HepG2 (cell line): Measurements from ENCODE around the gene NLRP12. TPM values are rescaled to one million over a fixed set of nuclear protein-coding genes. Genes with fewer than 3 reads are reported as not detected.

Source experiments
- ATAC-seq: fragments of 200-7000 bp; cut with Tn5 transposase; 3 replicates; pipeline ENCODE4 v1.9.1; 2020; ENCODE audit warnings: mild to moderate bottlenecking, moderate library complexity
- BruUV-seq: library from RNA; stranded (reverse); fragments of 400-500 nt; replicated peaks from 2 replicates; lab custom pipeline; 2021; lab: Mats Ljungman, UMichigan
- CTCF ChIA-PET: fragments of 300-600 bp; formaldehyde crosslinking; extraction: SDS; loops from one replicate; lab custom pipeline; 2021; ENCODE audit warnings: low total read pairs, inconsistent platforms, low intra/inter-chr PET ratio; lab: Yijun Ruan, JAX
- POLR2A ChIA-PET: fragments of 350-600 bp; sonication (Branson Sonifier 250); formaldehyde crosslinking; loops from one replicate; lab custom pipeline; 2020; ENCODE audit warnings: antibody characterized with exemption, inconsistent platforms; lab: Yijun Ruan, JAX
- DNase-seq: peaks from one replicate; pipeline ENCODE4 v3.0.0-alpha.2; 2015; ENCODE audit warnings: low spot score
- FAIRE-seq: peaks from 3 replicates; lab custom pipeline; 2011; peaks lifted over from hg19 to GRCh38; lab: Jason Lieb, UNC
- H2AFZ ChIP-seq: one replicate; pipeline ENCODE4 v1.6.1; 2011; ENCODE audit warnings: low read length, inconsistent platforms
- H3K27ac ChIP-seq: fragments of 300-600 bp; 3 replicates; pipeline ENCODE4 v1.8.0; 2011; ENCODE audit warnings: mixed run types, mild to moderate bottlenecking, mixed read lengths, low read length, inconsistent platforms; ENCODE audit not compliant: insufficient read depth; ENCODE audit errors: extremely low read length
- H3K27me3 ChIP-seq, 2 experiments: fragments of 200-600 bp in 1 of 2; 2 replicates in 1 of 2; 3 replicates in 1 of 2; pipeline versions ENCODE4 v1.6.0 to v1.8.0; 2011; ENCODE audit warnings: low read length in 2 of 2, mild to moderate bottlenecking in 2 of 2, moderate library complexity in 2 of 2, inconsistent platforms in 1 of 2; ENCODE audit not compliant: insufficient read depth in 2 of 2, control insufficient read depth in 1 of 2
- H3K36me3 ChIP-seq, 2 experiments: fragments of 200-600 bp in 1 of 2; replicated peaks in 1 of 2; 2 replicates in 1 of 2; 3 replicates in 1 of 2; pipeline versions ENCODE4 v1.5.1 to v1.8.0; 2011; ENCODE audit warnings: low read length in 2 of 2, inconsistent platforms in 1 of 2; ENCODE audit not compliant: insufficient read depth in 2 of 2, control insufficient read depth in 1 of 2
- H3K4me1 ChIP-seq: 2 replicates; pipeline ENCODE4 v1.5.1; 2012; ENCODE audit warnings: low read length, inconsistent platforms; ENCODE audit not compliant: insufficient read depth
- H3K4me2 ChIP-seq: 2 replicates; pipeline ENCODE4 v1.6.0; 2011; ENCODE audit warnings: low read depth, low read length, inconsistent platforms
- H3K4me3 ChIP-seq, 3 experiments: fragments of 200-600 bp in 1 of 3; sonication (generic), shearing (Covaris generic) in 1 of 3; replicated peaks in 1 of 3; 2 replicates each; pipeline ENCODE4 v1.5.1; 2011 to 2016; ENCODE audit warnings: low read length in 3 of 3, inconsistent platforms in 2 of 3, low read depth in 2 of 3, mild to moderate bottlenecking in 2 of 3, control low read depth in 1 of 3, mixed read lengths in 1 of 3; ENCODE audit not compliant: insufficient read depth in 1 of 3
- H3K79me2 ChIP-seq: one replicate; pipeline ENCODE4 v1.6.1; 2011; ENCODE audit warnings: low read length, inconsistent platforms; ENCODE audit not compliant: insufficient read depth
- H3K9ac ChIP-seq: 2 replicates; pipeline ENCODE4 v1.6.0; 2011; ENCODE audit warnings: mild to moderate bottlenecking, low read depth, low read length, inconsistent platforms; ENCODE audit not compliant: insufficient read depth
- H3K9me3 ChIP-seq: 2 replicates; pipeline ENCODE4 v1.5.1; 2012; ENCODE audit warnings: mild to moderate bottlenecking, low read length
- H4K20me1 ChIP-seq: 2 replicates; pipeline ENCODE4 v1.6.0; 2011; ENCODE audit warnings: inconsistent platforms, mild to moderate bottlenecking, low read length, moderate library complexity; ENCODE audit not compliant: insufficient read depth
- CREM ChIP-seq, 2 experiments: sonication (generic) in 1 of 2; formaldehyde crosslinking in 1 of 2; IDR thresholded peaks; 2 replicates each; pipeline versions ENCODE4 v1.4.0 to v1.6.1; 2016 to 2020; ENCODE audit warnings: antibody characterized with exemption in 1 of 2, mild to moderate bottlenecking in 1 of 2, missing genetic modification reagents in 1 of 2
- GATAD2A ChIP-seq: IDR thresholded peaks from 2 replicates; pipeline ENCODE4 v1.6.1; 2016
- NCOA5 ChIP-seq: sonication (generic); formaldehyde crosslinking; IDR thresholded peaks from 2 replicates; pipeline ENCODE4 v1.4.0; 2020; ENCODE audit warnings: missing genetic modification reagents
- RCOR2 ChIP-seq: IDR thresholded peaks from 2 replicates; pipeline ENCODE4 v1.6.1; 2016; ENCODE audit warnings: missing biosample characterization, missing genetic modification reagents
- SMC3 ChIP-seq: IDR thresholded peaks from 2 replicates; pipeline ENCODE4 v1.6.1; 2011; ENCODE audit warnings: low read length, improper control_type of control experiment
- STAG1 ChIP-seq: sonication (generic); formaldehyde crosslinking; IDR thresholded peaks from 2 replicates; pipeline ENCODE4 v1.4.0; 2020; ENCODE audit warnings: missing genetic modification reagents
- TEAD3 ChIP-seq: optimal IDR thresholded peaks from 2 replicates; pipeline ENCODE3; 2016; ENCODE audit warnings: borderline replicate concordance
- ZNF605 ChIP-seq: sonication (generic); formaldehyde crosslinking; IDR thresholded peaks from 2 replicates; pipeline ENCODE4 v1.8.0; 2022; ENCODE audit warnings: mild to moderate bottlenecking, missing genetic modification reagents
- WGBS: methylation state at CpG from one replicate; pipeline ENCODE4 v1.1.6; 2017; ENCODE audit warnings: low lambda C conversion rate; 5-methylcytosine and 5-hydroxymethylcytosine counted together
- in situ Hi-C: cut with HindIII; loops from 2 replicates; pipeline ENCODE4 v1.10.0; 2017; ENCODE audit warnings: low pct_unique_long_range_greater_than_20kb; ENCODE audit not compliant: extremely low pct_ligation_motif_present
- intact Hi-C: fragments of 100-400 bp; cut with micrococcal nuclease; formaldehyde crosslinking; loops from one replicate; pipeline ENCODE4 v1.10.0; 2022; ENCODE audit not compliant: unreplicated experiment
- polyA plus RNA-seq, 8 experiments: library from polyadenylated mRNA; depleted of rRNA in 3 of 8; stranded (reverse) in 7 of 8; unstranded in 1 of 8; fragments of >200 nt; fragmentation: Illumina TruSeq in 4 of 8; extraction: Trizol in 4 of 8; gene quantifications; 2 replicates each; pipeline versions ENCODE4 v1.2.1 to v1.2.3, GENCODE V29; 2011 to 2016; ENCODE audit warnings: low read depth in 4 of 8, missing spikeins in 1 of 8, mixed read lengths in 1 of 8; ENCODE audit not compliant: insufficient read depth in 1 of 8
- total RNA-seq, 5 experiments: library from RNA; depleted of rRNA; stranded (reverse); fragments of >200 nt; fragmentation: Illumina TruSeq; extraction: Trizol; gene quantifications; 2 replicates each; pipeline ENCODE4 v1.2.3, GENCODE V29; 2016; ENCODE audit warnings: low read depth in 1 of 5
- TF ChIP-seq, protein P1 (sequence below): sonication (generic); formaldehyde crosslinking; IDR thresholded peaks from 2 replicates; pipeline ENCODE4 v1.5.0; 2020; ENCODE audit warnings: mild to moderate bottlenecking, missing genetic modification reagents, moderate library complexity
- TF ChIP-seq, protein P2 (sequence below): IDR thresholded peaks from 2 replicates; pipeline ENCODE4 v1.6.1; 2016; ENCODE audit warnings: mild to moderate bottlenecking
- TF ChIP-seq, protein P3 (sequence below): sonication (generic); formaldehyde crosslinking; IDR thresholded peaks from 2 replicates; pipeline ENCODE4 v1.5.0; 2020; ENCODE audit warnings: missing genetic modification reagents
- TF ChIP-seq, protein P4 (sequence below), 2 experiments: sonication (generic) in 1 of 2; formaldehyde crosslinking in 1 of 2; IDR thresholded peaks; 2 replicates each; pipeline versions ENCODE4 v1.4.0 to v1.6.1; 2018 to 2020; ENCODE audit warnings: missing genetic modification reagents in 2 of 2, borderline replicate concordance in 1 of 2, low read depth in 1 of 2, mild to moderate bottlenecking in 1 of 2, missing biosample characterization in 1 of 2
- TF ChIP-seq, protein P5 (sequence below): IDR thresholded peaks from 2 replicates; pipeline ENCODE4 v1.4.0; 2020; ENCODE audit warnings: mild to moderate bottlenecking, missing genetic modification reagents

NLRP12 gene
- total and polyA plus RNA-seq, 2 of the 13 experiments (the other 11 are each of a cell fraction or from before 2014, with no cell fraction given): 0.15 to 0.20 TPM

DNA sequence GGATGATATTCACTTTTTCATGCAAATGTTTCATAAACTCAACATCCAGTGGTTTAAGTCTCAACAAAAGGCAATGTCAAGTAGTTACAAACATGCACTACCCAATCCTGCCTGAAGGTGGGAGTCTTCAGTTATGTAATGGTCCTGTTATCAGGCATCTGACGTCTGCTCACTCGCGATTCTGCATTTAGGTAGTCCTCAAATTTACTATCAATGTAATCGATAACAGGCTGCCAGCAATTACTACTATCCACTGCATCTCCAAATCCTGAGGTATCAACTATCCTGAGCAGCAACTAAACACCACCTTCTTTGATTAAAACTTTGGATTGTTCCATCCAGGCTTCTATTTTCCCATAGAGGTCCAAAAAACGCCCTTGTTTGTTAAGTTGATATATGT, 51.2 kb downstream of the NLRP12 start:
- peak; percentile 93 for FAIRE-seq
- H3K9ac ChIP-seq: no peak overlapping the region
- H3K79me2 ChIP-seq: no peaks in the 10 kb centered on the region
- POLR2A ChIA-PET: no interaction called here
- H3K27me3 ChIP-seq: no peaks in the 10 kb centered on the region
- no peak overlapping the region for H3K27ac ChIP-seq
- intact Hi-C loops: no loop called here
- in situ Hi-C loops: no loop called here
- no peak for ATAC-seq
- DNase-seq: peak; percentile 67
- CTCF ChIA-PET: interaction anchor here (0.9 to 2.7 kb wide), 2 partner anchors 20 to 69 kb away, joined by 3 to 18 read pairs; no protein-coding TSS in a partner anchor
- WGBS: 1% methylated on average over 5 of the region's 5 CpGs
- no peaks in the 10 kb centered on the region for H3K9me3 ChIP-seq
- H3K4me3 ChIP-seq: no peak overlapping the region
- H3K36me3 ChIP-seq: no peaks in the 10 kb centered on the region
- no peak overlapping the region for H3K4me2 ChIP-seq
- TF ChIP-seq RCOR2 (no peak), TEAD3 (CRISPR knock-in tag) (peak; percentile 69), NCOA5 (CRISPR knock-in tag) (no peak), ZNF605 (CRISPR knock-in tag) (no peak), CREM (IDR thresholded peaks at IDR 0.05) (0 out of 2 replicates have a peak, but pooled peaks have one; percentile 17), CREM (CRISPR knock-in tag; IDR thresholded peaks at IDR 0.05) (no peak), SMC3 (peak; percentile 19; the same call in 1 of the 2 replicates), GATAD2A (CRISPR knock-in tag) (0 out of 2 replicates have a peak, but pooled peaks have one; percentile 21), STAG1 (CRISPR knock-in tag) (peak; percentile 68)
- TF ChIP-seq, protein P1, sequence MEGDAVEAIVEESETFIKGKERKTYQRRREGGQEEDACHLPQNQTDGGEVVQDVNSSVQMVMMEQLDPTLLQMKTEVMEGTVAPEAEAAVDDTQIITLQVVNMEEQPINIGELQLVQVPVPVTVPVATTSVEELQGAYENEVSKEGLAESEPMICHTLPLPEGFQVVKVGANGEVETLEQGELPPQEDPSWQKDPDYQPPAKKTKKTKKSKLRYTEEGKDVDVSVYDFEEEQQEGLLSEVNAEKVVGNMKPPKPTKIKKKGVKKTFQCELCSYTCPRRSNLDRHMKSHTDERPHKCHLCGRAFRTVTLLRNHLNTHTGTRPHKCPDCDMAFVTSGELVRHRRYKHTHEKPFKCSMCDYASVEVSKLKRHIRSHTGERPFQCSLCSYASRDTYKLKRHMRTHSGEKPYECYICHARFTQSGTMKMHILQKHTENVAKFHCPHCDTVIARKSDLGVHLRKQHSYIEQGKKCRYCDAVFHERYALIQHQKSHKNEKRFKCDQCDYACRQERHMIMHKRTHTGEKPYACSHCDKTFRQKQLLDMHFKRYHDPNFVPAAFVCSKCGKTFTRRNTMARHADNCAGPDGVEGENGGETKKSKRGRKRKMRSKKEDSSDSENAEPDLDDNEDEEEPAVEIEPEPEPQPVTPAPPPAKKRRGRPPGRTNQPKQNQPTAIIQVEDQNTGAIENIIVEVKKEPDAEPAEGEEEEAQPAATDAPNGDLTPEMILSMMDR (CRISPR knock-in tag): peak; percentile 84
- TF ChIP-seq, protein P2, sequence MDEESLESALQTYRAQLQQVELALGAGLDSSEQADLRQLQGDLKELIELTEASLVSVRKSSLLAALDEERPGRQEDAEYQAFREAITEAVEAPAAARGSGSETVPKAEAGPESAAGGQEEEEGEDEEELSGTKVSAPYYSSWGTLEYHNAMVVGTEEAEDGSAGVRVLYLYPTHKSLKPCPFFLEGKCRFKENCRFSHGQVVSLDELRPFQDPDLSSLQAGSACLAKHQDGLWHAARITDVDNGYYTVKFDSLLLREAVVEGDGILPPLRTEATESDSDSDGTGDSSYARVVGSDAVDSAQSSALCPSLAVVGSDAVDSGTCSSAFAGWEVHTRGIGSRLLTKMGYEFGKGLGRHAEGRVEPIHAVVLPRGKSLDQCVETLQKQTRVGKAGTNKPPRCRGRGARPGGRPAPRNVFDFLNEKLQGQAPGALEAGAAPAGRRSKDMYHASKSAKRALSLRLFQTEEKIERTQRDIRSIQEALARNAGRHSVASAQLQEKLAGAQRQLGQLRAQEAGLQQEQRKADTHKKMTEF (CRISPR knock-in tag): no peak
- TF ChIP-seq, protein P3, sequence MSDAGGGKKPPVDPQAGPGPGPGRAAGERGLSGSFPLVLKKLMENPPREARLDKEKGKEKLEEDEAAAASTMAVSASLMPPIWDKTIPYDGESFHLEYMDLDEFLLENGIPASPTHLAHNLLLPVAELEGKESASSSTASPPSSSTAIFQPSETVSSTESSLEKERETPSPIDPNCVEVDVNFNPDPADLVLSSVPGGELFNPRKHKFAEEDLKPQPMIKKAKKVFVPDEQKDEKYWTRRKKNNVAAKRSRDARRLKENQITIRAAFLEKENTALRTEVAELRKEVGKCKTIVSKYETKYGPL (CRISPR knock-in tag): peak; percentile 88
- TF ChIP-seq, protein P4, sequence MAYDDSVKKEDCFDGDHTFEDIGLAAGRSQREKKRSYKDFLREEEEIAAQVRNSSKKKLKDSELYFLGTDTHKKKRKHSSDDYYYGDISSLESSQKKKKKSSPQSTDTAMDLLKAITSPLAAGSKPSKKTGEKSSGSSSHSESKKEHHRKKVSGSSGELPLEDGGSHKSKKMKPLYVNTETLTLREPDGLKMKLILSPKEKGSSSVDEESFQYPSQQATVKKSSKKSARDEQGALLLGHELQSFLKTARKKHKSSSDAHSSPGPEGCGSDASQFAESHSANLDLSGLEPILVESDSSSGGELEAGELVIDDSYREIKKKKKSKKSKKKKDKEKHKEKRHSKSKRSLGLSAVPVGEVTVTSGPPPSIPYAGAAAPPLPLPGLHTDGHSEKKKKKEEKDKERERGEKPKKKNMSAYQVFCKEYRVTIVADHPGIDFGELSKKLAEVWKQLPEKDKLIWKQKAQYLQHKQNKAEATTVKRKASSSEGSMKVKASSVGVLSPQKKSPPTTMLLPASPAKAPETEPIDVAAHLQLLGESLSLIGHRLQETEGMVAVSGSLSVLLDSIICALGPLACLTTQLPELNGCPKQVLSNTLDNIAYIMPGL (CRISPR knock-in tag; IDR thresholded peaks at IDR 0.05; ENCODE audit: borderline replicate concordance in 1 of 2, low read depth in 1 of 2): 0 out of 4 replicates have a peak, but pooled peaks of 1 of the 2 experiments have one; percentile 22
- TF ChIP-seq, protein P5, sequence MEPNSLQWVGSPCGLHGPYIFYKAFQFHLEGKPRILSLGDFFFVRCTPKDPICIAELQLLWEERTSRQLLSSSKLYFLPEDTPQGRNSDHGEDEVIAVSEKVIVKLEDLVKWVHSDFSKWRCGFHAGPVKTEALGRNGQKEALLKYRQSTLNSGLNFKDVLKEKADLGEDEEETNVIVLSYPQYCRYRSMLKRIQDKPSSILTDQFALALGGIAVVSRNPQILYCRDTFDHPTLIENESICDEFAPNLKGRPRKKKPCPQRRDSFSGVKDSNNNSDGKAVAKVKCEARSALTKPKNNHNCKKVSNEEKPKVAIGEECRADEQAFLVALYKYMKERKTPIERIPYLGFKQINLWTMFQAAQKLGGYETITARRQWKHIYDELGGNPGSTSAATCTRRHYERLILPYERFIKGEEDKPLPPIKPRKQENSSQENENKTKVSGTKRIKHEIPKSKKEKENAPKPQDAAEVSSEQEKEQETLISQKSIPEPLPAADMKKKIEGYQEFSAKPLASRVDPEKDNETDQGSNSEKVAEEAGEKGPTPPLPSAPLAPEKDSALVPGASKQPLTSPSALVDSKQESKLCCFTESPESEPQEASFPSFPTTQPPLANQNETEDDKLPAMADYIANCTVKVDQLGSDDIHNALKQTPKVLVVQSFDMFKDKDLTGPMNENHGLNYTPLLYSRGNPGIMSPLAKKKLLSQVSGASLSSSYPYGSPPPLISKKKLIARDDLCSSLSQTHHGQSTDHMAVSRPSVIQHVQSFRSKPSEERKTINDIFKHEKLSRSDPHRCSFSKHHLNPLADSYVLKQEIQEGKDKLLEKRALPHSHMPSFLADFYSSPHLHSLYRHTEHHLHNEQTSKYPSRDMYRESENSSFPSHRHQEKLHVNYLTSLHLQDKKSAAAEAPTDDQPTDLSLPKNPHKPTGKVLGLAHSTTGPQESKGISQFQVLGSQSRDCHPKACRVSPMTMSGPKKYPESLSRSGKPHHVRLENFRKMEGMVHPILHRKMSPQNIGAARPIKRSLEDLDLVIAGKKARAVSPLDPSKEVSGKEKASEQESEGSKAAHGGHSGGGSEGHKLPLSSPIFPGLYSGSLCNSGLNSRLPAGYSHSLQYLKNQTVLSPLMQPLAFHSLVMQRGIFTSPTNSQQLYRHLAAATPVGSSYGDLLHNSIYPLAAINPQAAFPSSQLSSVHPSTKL (CRISPR knock-in tag): 0 out of 2 replicates have a peak, but pooled peaks have one; percentile 23
- no peak overlapping the region for H2AFZ ChIP-seq
- peaks cover 13% of the 10 kb centered on the region for H3K4me1 ChIP-seq
- no TSS peak for BruUV-seq
- H4K20me1 ChIP-seq: no peaks in the 10 kb centered on the region
